NCI-H2227 (cell line): ENCODE measurements around the gene B3GNT3.

Experiments used
- DNase-seq: peaks from one replicate; lab custom pipeline; 2025; ENCODE audit not compliant: unreplicated experiment; lab: John Stamatoyannopoulos, UW

Gene B3GNT3

DNA sequence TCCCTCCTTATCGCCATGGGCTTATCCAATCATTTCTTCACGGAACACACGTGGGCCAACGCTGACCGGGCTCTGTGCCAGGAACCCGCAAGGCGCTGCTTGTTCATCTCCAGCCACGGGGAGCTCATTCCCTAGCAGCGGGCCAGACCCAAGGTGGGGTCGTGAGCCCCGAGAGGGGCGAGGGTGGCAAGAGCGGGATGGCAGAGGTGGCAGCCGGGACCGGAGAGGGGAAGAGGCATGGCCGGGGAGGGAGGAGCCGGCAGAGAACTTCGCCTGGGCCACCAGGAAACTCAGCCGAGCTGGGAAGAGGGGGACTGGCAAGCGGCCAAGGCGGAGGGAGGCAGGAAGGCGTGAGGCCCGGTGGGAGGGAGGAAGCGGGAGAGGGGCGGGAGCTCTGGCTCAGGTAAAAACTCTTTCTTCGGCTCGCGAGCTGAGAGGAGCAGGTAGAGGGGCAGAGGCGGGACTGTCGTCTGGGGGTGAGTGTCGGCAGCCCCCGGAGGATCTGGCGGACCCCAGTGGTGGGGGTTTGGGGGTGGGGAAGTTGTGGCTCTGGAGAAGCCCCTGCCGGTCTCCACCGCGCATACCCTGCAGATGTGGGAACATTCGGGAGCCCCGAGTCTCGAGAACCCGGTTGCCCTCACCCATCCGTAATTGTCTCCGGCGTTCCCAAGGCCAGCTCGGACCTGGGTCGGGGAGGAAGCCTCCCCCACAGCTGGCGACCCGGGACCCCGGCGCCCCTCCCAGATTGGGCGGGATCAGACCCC lies at the start of gene B3GNT3:
Gene B3GNT3, plus strand, starts transcription at position 408 of the 764 bp plus-strand sequence. CDS start 12,670 bp downstream, outside the sequence.
- DNase-seq, result peak; percentile 24

- peak; percentile 92 for DNase-seq
These were observed 47.5 kb upstream of the B3GNT3 start for GRCh38 chr19:17747205-17748098.

DNA sequence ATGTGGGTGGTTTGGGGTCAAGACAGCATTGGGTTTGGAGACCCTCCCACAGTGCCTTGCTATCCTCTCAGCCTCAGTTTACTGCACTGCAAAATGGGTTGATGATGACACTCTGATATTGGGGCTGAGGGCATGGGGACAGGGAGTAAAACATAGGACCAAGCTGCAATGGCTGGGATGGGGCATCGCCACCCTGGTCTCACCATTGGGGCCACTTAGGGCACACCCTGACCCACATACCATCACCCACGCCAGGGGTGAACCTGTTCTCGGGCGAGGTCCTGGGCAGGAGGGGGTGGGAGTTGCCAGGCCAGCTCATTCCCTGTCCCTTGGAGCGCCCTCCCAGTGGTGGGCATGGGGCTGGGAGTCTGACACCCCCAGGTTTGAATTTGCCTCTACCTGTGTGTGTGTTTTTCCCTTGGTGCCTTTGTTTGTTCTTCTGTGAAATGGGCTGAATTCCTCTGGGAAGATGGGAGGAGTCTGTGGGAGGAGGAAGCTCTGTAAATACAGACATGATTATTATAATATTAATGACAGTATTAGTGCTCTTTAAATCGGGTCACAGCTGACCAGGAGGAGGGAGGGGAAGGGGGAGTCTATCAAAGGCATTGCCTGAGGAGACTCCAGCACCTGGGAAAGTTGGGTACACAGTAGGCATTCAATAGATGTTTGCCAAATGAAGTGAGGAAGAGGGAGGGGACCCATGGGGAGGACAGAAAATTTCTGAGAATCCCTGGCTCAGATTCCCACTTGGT lies 45.9 kb upstream of the B3GNT3 start:
- DNase-seq, result no peak

DNA sequence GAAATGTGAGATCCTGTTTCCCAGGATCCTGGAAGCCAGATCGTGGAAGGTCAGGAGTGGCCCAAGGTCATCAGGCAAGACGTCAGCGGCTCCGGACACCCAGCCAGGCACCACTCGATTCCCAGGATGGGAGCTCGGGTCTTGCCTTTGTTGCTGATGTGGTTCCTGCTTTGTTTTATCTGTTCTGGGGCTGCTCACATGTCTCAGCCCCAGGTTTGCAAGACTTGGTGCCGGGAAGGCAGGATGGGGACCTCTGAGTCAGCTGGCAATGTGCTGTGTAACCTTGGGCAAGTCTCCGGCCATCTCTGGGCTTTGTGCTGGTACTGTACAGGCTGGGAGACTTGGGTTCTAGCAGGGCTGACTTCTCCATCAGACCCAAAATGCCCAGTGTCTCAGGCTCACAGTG lies 45.0 kb upstream of the B3GNT3 start:
- DNase-seq, result no peak

DNA sequence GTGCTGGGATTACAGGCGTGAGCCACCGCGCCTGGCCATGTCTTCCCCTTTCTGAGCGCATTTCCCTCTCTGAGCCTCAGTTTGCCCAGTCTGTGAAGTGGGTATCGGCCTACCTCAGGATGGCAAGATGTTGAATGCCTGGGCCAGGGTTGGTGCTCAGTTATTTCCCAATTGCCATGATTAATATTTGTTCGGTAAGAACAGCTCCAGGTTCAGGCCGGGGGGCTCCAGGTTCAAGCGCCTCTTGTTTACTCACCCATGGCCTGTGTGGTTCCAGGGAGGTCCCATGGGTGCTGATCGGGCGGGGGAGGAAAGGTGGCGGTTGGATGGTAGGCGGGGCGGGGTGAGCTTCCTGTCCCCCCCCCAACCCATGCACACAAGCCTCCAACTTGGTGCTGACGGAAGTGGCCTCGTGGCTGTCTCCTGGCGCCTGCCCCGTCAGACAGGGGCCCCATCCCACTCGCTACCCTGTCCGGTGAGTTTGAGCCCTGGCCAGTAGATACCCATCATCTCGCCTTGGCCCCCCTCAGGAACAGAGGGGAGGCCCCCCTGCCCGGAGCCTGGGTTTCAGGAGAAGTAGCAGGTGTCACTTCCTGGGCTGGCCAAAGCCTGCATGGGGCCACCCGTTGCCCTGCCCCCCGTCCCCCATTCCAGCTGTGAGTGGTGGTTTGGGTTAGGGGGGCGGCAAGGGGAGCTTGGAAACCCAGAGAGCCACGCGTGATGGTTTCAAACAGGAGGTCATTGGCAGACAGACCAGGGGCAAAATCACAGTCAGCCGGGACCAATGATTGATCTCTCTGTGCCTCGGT lies 43.6 kb upstream of the B3GNT3 start, which contains the start of gene FCHO1:
Gene FCHO1, plus strand, starts transcription at position 375 of the 809 bp plus-strand sequence. CDS start 3,688 bp downstream, outside the sequence.
- DNase-seq, result no peak

DNA sequence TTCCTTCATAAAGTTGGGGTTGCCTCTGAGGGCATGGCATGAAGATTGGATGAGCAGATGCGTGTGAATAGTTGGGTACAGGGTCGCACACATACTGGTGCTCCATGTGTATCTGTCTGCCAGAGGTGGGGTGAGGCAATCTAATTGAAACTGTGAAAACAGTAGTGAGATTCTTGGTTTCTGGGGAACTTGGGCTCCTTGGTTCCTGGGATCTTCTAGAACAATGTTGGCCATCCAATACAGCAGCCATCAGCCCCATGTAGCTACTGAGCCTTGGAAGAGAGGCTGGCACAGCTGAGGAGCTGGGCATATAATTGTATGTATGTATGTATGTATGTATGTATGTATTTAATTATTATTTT lies 43.0 kb upstream of the B3GNT3 start:
- DNase-seq, result no peak

GRCh38 chr19:17752865-17753639 lies 41.9 kb upstream of the B3GNT3 start:
- DNase-seq, result no peak

GRCh38 chr19:17753976-17754375 lies 41.0 kb upstream of the B3GNT3 start:
- no peak for DNase-seq

GRCh38 chr19:17754634-17755442 lies 40.1 kb upstream of the B3GNT3 start:
- DNase-seq, result no peak

GRCh38 chr19:17755443-17755890 lies 39.5 kb upstream of the B3GNT3 start:
- DNase-seq, result no peak

DNA sequence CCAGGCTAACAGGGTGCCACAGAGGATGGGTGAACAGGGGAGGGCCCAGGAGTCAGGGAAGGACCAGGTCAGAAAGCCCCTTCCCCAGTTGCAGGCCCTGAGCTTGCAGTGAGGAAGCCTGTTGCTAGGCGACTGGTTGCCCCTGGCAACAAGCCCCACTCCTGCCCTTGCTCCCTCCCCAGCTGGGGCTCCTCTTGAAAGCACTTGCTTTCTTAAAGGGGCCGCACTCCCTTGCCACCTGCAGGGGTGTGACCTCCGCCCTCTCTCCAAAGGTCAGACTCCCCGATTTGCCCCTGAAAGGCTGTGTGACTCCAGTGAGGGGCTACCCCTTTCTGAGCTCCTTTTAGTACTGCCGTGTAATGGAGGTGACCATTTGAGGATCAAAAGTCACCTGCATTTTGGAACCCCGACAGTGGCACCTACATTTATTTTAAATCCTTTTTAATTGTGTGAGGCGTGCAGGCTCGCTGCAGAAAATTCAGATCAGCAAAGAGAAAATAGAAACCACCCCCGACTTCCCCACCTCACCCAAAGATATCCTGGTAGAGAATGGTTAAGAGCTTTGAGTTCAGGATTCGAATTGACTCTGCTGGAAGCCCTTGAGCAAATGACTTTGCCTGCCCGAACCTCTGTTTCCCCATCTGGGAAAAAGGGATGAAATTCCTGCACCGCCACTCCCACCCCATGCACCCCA lies 38.8 kb upstream of the B3GNT3 start:
- DNase-seq, result peak; percentile 87

- no peak for DNase-seq
These were observed 37.8 kb upstream of the B3GNT3 start for GRCh38 chr19:17757125-17757524.

DNA sequence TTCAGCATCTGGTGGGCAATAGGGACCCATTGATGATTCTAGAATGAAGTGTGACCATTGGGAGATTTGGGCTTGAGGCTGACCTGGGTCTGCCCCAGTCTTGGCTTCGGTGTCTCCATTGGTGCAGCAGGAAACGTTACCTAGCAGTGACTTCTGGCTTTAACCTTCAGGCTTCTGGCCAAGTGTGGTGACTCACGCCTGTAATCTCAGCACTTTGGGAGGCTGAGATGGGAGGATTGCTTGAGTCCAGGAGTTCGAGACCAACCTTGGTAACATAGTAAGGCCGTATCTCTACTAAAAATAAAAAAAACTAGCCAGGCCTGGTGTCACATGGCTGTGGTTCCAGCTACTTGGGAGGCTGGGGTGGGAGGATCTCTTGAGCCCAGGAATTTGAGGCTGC lies 36.4 kb upstream of the B3GNT3 start:
- DNase-seq, result no peak

DNA sequence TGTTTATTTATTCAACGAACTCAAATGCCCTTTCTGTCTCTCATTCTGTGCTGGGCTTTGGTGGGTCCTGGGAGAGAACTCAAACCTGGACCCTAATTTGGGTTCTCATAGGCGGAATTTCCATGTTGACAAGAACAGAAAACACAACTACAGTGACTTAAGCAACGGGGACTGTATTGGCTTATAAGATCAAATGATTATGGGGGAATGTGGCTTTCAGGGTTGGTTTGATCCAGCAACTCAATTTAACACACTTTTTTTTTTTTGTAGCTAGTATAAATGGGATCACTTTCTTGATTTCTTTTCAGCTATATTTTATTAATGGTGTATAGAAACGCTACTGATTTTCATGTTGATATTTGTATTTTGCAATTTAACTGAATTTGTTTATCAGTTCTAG lies 33.8 kb upstream of the B3GNT3 start:
- no peak for DNase-seq

DNA sequence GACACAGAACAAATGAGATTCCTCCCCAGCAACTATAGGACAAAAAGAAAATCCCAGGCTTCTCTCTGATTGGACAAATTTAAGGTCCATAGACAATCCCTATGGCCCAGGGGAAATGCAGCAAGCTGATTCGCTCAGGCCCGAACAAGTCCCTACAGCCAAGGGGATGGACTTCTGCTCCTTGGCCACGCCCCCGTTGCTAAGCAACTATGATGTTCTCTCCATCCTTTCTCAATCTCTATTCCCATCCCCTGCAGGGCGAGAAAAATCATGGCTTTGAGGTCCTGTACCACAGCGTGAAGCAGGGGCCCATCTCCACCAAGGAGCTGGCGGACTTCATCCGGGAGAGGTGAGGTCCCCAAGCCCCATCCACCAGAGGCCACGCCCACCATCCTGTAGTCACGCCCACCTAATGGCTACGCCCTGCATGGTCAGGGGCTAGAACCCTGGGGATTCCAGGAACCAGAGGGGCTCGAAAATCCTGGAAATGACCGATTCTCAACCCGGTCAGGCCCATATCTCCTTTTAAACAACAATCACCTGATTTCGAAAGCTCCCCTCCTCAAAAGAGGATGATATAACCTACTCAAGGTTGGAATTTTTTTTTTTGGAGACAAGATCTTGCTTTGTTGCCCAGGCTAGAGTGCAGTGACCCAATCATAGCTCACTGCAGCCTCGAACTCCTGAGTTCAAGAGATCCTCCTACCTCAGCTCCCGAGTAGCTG lies 32.3 kb upstream of the B3GNT3 start:
- peak; percentile 69 for DNase-seq

GRCh38 chr19:17764348-17764747 lies 30.6 kb upstream of the B3GNT3 start:
- no peak for DNase-seq

DNA sequence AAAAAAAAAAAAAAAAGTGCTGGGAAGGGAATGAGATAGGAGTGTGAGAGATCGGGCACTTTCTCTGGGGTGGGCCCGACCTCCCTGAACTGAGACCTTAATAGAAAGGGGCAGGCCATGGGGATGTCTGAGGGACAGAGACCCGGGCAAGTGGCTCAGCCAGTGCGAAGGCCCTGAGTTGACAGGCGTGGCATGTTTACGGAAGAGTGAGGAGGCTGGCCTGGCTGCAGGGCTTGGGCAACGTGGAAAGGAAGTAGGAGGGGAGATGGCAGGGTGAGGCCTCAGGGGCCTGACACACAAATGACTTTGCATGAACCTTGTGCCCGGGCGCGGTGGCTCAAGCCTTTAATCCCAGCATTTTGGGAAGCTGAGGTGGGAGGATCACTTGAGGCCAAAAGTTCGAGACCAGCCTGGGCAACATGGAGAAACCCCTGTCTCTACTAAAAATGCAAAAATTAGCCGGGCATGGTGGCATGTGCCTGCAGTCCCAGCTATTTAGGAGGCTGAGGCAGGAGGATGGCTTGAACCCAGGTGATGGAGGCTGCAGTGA lies 29.8 kb upstream of the B3GNT3 start:
- DNase-seq, result no peak
